NT2/D1 (cell line): ENCODE measurements around the gene AFAP1L1.
A peak's percentile ranks its signal among the peaks of the same experiment; 100 is the strongest.

ENCODE experiments used
- DNase-seq: peaks from one replicate; pipeline ENCODE4 v3.0.0-alpha.2; 2011; ENCODE audit warnings: low read depth, low spot score
- H3K27me3 ChIP-seq: 2 replicates; pipeline ENCODE4 v1.6.0; 2011; ENCODE audit warnings: mild to moderate bottlenecking; ENCODE audit not compliant: insufficient read length, insufficient read depth
- H3K36me3 ChIP-seq: 2 replicates; pipeline ENCODE4 v1.6.1; 2011; ENCODE audit warnings: mild to moderate bottlenecking, low read length, mixed read lengths; ENCODE audit not compliant: insufficient read depth, insufficient read length
- H3K4me1 ChIP-seq: 2 replicates; pipeline ENCODE4 v1.5.1; 2011; ENCODE audit not compliant: insufficient read depth, insufficient read length
- H3K4me3 ChIP-seq: 2 replicates; pipeline ENCODE4 v1.5.1; 2011; ENCODE audit warnings: low read depth; ENCODE audit not compliant: insufficient read length
- H3K9ac ChIP-seq: 2 replicates; pipeline ENCODE4 v1.6.0; 2011; ENCODE audit warnings: low read depth; ENCODE audit not compliant: insufficient read length
- H3K9me3 ChIP-seq: 2 replicates; pipeline ENCODE4 v1.5.1; 2011; ENCODE audit warnings: mild to moderate bottlenecking, low read length; ENCODE audit not compliant: insufficient read depth
- SUZ12 ChIP-seq: IDR thresholded peaks from 2 replicates; pipeline ENCODE4 v1.6.1; 2011; ENCODE audit not compliant: insufficient read length, insufficient read depth; ENCODE audit errors: extremely low read depth
- YY1 ChIP-seq: IDR thresholded peaks from 2 replicates; pipeline ENCODE4 v1.6.1; 2011; ENCODE audit not compliant: insufficient read length, insufficient read depth
- ZNF274 ChIP-seq: IDR thresholded peaks from 2 replicates; pipeline ENCODE4 v1.6.1; 2011; ENCODE audit warnings: mild to moderate bottlenecking, low read depth, low read length

The AFAP1L1 gene

DNA sequence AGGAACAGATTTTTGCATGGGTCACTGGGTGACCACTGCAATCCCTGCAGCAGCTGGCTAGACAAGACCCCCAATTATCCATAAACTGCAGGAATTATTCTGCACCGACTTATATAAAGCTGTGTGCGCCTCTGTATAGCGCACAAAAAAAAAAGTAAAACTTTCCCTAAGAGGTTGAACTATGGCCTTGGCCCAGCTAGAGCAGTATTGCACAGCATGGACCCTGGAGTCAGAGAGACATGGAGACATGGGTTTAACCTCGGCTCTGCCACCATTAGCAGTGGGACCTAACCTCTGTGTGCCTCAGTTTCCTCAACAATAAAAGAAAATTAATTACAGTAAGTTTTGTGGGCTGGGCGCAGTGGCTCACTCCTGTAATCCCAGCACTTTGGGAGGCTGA, 56.5 kb downstream of the AFAP1L1 start:
- no peak for TF ChIP-seq ZNF274
- no peak for TF ChIP-seq SUZ12
- no peak for TF ChIP-seq YY1
- DNase-seq = no peak
- no peak overlapping the region for H3K9ac ChIP-seq
- H3K36me3 ChIP-seq = no peaks in the 10 kb centered on the region
- H3K27me3 ChIP-seq = no peaks in the 10 kb centered on the region
- H3K4me3 ChIP-seq = no peak overlapping the region
- H3K4me1 ChIP-seq = no peaks in the 10 kb centered on the region
- H3K9me3 ChIP-seq = no peaks in the 10 kb centered on the region

DNA sequence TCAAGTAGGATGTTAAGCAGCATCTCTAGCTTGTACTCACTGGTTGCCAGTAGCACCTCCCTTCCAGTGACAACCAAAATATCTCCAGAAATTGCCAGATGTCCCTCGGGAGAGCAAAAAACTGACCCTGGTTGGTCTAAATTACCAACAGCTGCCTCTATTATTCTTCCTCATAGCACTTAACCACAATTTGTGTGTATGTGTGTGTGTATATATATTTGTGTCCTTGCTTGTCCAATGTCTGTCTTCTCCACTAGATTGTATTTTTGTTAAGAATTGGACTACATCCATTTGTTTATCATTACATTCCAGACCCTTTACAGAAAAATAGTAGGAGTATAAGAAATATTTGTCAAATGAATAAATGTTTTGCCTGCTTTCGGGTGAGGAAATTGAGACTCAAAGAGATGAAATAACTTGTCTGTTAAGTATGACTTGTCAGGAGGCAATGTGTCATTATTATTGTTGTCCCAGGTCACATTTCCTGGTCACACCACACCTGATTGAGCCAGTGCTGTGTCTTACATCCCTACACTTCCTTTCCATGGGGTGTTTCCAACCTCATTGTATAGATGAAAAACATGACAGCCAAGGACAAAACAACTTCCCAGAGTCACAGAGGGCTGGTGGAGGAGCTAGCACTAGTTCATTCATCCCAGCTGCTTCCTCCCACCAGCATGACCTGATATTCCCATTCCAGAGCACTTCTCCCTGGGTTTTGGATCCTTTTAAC, 62.2 kb downstream of the AFAP1L1 start:
- H3K4me1 ChIP-seq = no peaks in the 10 kb centered on the region
- DNase-seq = no peak
- H3K4me3 ChIP-seq = no peak overlapping the region
- no peaks in the 10 kb centered on the region for H3K27me3 ChIP-seq
- TF ChIP-seq YY1 (no peak), ZNF274 (no peak), SUZ12 (no peak)
- H3K9ac ChIP-seq = no peak overlapping the region
- H3K9me3 ChIP-seq = no peaks in the 10 kb centered on the region
- H3K36me3 ChIP-seq = no peaks in the 10 kb centered on the region

DNA sequence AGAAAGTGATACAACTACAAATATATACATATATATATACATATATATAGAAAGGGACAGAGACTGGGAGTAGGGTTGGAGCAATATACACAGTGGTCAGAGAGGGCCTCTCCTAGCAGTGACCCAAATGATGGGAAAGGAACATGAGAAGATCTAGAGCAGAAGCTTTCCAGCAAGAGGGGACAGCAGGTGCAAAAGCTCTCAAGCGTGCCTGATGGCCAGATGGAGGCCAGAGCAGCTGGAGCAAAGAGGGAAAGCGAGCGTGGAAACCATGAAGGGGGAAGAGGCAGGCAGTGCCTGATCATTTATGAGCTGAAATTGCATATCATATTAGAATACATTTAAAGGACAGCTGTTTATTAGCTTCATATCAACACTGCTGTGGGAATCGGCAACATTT, 66.1 kb downstream of the AFAP1L1 start:
- TF ChIP-seq SUZ12 (no peak), YY1 (no peak), ZNF274 (no peak)
- no peak overlapping the region for H3K9ac ChIP-seq
- H3K4me1 ChIP-seq = no peaks in the 10 kb centered on the region
- no peak overlapping the region for H3K4me3 ChIP-seq
- no peaks in the 10 kb centered on the region for H3K27me3 ChIP-seq
- no peak for DNase-seq
- H3K36me3 ChIP-seq = no peaks in the 10 kb centered on the region
- no peaks in the 10 kb centered on the region for H3K9me3 ChIP-seq

DNA sequence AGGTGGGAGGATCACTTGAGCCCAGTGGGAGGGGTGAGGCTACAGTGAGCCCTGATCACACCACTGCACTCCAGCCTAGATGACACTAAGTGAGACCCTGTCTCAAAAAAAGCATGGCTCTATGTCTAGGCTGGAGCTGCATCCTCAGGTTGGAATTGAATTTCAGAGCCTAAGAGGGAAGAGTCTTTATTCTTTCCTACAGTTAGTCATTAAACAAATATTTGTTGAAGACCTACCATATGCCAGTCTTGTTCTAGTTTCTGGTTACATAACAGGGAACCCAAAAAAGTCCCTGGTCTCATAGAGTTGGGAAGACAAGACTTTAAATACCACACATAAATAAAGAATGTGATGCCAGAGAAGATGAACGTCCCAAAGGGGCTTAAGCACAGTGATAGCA, 66.7 kb downstream of the AFAP1L1 start:
- no peaks in the 10 kb centered on the region for H3K9me3 ChIP-seq
- no peaks in the 10 kb centered on the region for H3K27me3 ChIP-seq
- TF ChIP-seq YY1 (no peak), SUZ12 (no peak), ZNF274 (no peak)
- no peak overlapping the region for H3K4me3 ChIP-seq
- no peaks in the 10 kb centered on the region for H3K4me1 ChIP-seq
- DNase-seq = no peak
- no peaks in the 10 kb centered on the region for H3K36me3 ChIP-seq
- no peak overlapping the region for H3K9ac ChIP-seq

DNA sequence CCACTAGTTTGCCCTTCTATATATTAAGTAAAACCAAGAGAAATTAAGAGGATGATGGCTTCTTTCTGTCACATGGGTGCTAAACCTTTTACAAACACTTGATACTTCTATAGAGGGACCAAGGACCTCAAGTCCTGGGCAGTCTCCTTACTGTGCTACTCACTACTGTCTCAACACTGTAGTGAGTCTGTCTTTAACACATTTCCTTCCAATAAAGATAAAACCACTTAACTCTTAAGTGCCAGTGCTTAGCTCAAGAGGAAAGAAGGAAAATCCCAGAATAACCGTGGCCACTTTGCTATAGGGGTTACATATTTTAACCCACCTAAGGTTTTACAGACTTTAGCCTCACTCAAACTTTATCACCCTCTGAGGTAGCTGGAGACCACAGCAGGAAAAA, 69.3 kb downstream of the AFAP1L1 start:
- no peaks in the 10 kb centered on the region for H3K4me1 ChIP-seq
- H3K36me3 ChIP-seq = no peaks in the 10 kb centered on the region
- no peak overlapping the region for H3K4me3 ChIP-seq
- H3K9ac ChIP-seq = no peak overlapping the region
- DNase-seq = no peak
- TF ChIP-seq SUZ12 (no peak), YY1 (no peak), ZNF274 (no peak)
- no peaks in the 10 kb centered on the region for H3K9me3 ChIP-seq
- H3K27me3 ChIP-seq = no peaks in the 10 kb centered on the region

DNA sequence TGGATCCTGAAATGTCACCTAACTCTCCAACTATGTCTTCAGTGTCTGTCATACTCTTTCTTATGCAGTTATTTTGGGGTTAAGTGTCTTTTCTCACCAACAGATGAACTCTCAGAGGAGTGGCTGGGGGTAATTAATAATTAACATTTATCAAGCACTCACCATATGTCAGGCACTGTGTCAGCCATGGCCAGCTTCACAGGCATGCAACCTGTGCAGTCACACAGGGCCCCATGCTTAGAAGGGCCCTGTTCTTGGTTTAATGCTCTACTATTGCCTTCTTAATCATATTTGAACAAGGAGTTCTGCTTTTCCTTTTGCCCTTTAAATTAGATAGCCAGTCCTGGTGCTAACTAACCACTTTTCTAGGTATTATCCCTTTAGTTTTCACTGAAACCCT, 70.2 kb downstream of the AFAP1L1 start:
- no peaks in the 10 kb centered on the region for H3K27me3 ChIP-seq
- DNase-seq = no peak
- no peaks in the 10 kb centered on the region for H3K4me1 ChIP-seq
- H3K36me3 ChIP-seq = peaks cover under 1% of the 10 kb centered on the region
- H3K4me3 ChIP-seq = no peak overlapping the region
- TF ChIP-seq ZNF274 (no peak), YY1 (no peak), SUZ12 (no peak)
- H3K9ac ChIP-seq = no peak overlapping the region
- no peaks in the 10 kb centered on the region for H3K9me3 ChIP-seq

DNA sequence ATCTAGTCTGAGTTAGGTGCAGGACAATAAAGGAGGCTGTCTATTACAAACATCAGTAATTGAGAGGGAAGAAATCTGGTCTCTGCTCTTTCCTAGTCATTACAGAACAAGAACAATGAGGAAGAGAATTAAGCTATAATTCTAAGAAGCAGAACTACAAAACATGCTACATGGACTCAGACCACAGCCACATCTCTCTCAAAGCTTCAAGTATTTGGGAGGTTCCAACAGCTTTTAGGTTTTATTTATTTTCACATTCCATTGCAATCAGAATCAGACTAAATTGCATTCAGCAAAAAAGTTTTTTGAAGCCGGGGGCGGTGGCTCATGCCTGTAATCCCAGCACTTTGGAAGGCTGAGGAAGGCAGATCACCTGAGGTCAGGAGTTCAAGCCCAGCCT, 72.5 kb downstream of the AFAP1L1 start:
- DNase-seq = no peak
- Histone ChIP-seq H3K4me1 (no peaks in the 10 kb centered on the region), H3K9ac (peak overlapping the region; percentile 52), H3K36me3 (peaks cover 23% of the 10 kb centered on the region), H3K9me3 (no peaks in the 10 kb centered on the region), H3K4me3 (no peak overlapping the region), H3K27me3 (no peaks in the 10 kb centered on the region)
- no peak for TF ChIP-seq ZNF274
- no peak for TF ChIP-seq YY1
- no peak for TF ChIP-seq SUZ12
